Posterior vena cava (tissue), 2 donors: ENCODE results near the gene RNF40. TPM values are rescaled to one million over a fixed set of nuclear protein-coding genes. Genes with fewer than 3 reads are reported as not detected.

ENCODE experiments used
- DNase-seq: peaks from one replicate; pipeline ENCODE4 v3.0.0-alpha.2; 2020; ENCODE audit warnings: low spot score
- intact Hi-C, 2 donors: fragments of 100-400 bp; cut with DNase I; formaldehyde crosslinking; loops; one replicate each; pipeline versions ENCODE4 v1.14.1 to v1.14.2; 2022 to 2023
- long read RNA-seq, 2 donors: library from polyadenylated mRNA; unstranded; transcript quantifications; one replicate each; pipeline ENCODE4 v2.0.0, GENCODE V29; 2020 to 2021
- total RNA-seq, 2 donors: library from RNA; stranded (reverse); fragmentation: NEBNext Ultra II Directional; extraction: Animal tissue kit (Norgen Biotek cat#: 25700); gene quantifications; one replicate each; pipeline ENCODE4 v1.2.1, GENCODE V29; 2021
- donor health status: DM: yes; HTN: yes; CAD: no.
- donor health status: DM: yes; HTN: yes; CAD: no.

Gene RNF40
- 10 to 100 TPM; 60.9 to 66.5 TPM for total RNA-seq
- long read RNA-seq, donor 1, full-length matches to known transcripts: 2 of 19 reads
- long read RNA-seq, donor 1, partial matches to known transcripts: 10 of 19 reads
- long read RNA-seq, donor 1, other reads (novel, unspliced or antisense): 7 of 19 reads
- long read RNA-seq, donor 2, full-length matches to known transcripts: 5 of 40 reads
- long read RNA-seq, donor 2, partial matches to known transcripts: 30 of 40 reads
- long read RNA-seq, donor 2, other reads (novel, unspliced or antisense): 5 of 40 reads

- intact Hi-C loops: no loop called here
- peak; percentile 99 for DNase-seq
These were observed at the start of gene RNF40, which contains the start of gene CFAP119 for GRCh38 chr16:30761928-30762902. RNF40 (plus strand) TSS chr16:30762322; CDS start chr16:30762546, 224 bp downstream. CFAP119 (minus strand) TSS chr16:30762062; CDS start chr16:30761748, 314 bp downstream.

- intact Hi-C loops: loop anchor here in 1 of 2 donors (2.0 to 10.0 kb wide), 2 partner anchors 25 to 369 kb away; partner anchors contain the start of gene PRSS53
- peak; percentile 17 for DNase-seq
These were observed 46.2 kb upstream of the RNF40 start for GRCh38 chr16:30715750-30716445.

- intact Hi-C loops: no loop called here
- DNase-seq: no peak
These were observed 42.0 kb upstream of the RNF40 start for GRCh38 chr16:30720086-30720485.

- intact Hi-C loops: no loop called here
- DNase-seq: peak; percentile 71
These were observed 41.4 kb upstream of the RNF40 start for GRCh38 chr16:30720694-30721093.

- DNase-seq: peak; percentile 57
- intact Hi-C loops: no loop called here
These were observed 41.0 kb upstream of the RNF40 start for GRCh38 chr16:30721167-30721566.

GRCh38 chr16:30721606-30722005, 40.5 kb upstream of the RNF40 start:
- intact Hi-C loops: no loop called here
- DNase-seq: no peak

DNA sequence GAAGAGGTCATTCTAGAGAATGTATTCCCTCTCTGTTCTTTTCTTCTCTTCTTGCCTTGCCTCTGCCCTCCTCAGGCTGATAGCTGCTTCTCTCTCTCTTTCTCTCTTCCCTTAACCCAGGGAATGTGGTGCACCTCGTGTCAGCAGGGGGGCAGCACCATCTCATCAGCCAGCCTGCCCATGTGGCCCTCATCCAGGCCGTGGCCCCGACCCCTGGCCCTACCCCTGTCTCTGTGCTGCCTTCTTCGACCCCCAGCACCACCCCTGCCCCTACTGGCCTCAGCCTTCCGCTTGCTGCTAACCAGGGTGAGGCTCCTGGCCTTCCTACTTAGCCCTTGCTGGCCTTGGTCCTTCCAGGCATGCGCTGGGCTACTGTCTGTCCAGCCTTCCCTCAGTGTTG, 39.7 kb upstream of the RNF40 start:
- intact Hi-C loops: no loop called here

GRCh38 chr16:30722916-30723315, 39.2 kb upstream of the RNF40 start:
- peak; percentile 72 for DNase-seq

More for the DNA sequence above, 39.7 kb upstream of the RNF40 start:
- peak; percentile 29 for DNase-seq

DNA sequence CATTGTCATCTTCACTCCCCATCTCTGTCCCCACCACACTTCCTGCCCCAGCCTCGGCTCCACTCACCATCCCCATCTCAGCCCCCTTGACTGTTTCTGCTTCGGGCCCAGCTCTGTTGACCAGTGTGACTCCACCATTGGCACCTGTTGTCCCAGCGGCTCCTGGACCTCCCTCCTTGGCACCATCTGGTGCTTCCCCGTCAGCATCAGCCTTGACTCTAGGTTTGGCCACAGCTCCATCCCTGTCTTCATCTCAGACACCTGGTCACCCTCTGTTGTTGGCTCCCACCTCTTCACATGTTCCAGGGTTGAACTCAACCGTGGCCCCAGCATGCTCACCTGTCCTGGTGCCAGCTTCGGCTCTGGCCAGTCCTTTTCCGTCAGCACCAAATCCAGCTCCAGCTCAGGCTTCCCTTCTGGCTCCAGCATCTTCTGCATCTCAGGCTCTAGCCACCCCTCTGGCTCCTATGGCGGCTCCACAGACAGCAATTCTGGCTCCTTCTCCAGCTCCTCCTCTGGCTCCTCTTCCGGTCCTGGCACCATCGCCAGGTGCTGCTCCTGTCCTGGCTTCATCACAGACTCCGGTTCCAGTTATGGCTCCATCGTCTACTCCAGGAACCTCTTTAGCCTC, 38.3 kb upstream of the RNF40 start:
- intact Hi-C loops: no loop called here
- DNase-seq: peak; percentile 50

More at GRCh38 chr16:30722916-30723315, 39.2 kb upstream of the RNF40 start:
- intact Hi-C loops: no loop called here

- DNase-seq: peak; percentile 83
- intact Hi-C loops: no loop called here
These were observed 37.3 kb upstream of the RNF40 start for GRCh38 chr16:30724641-30725417.

DNA sequence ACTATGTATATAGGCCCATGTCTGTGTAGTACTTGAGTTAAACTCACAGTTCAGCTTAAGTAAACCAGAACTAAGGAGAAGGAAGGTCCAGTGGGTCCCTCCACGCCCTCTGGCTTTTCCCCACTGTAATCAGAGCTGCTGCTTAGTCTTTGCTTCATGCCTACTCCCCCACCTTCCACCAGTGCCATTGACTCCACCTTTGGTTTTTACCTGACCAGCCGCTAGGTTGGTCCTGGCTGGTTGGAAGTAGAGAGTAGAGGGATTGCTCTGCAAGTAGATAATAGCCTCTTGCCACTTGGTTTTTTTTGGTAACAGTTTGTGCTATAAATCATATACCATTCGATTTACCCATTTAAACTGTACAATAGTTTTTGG, 36.7 kb upstream of the RNF40 start:
- intact Hi-C loops: no loop called here
- no peak for DNase-seq

DNA sequence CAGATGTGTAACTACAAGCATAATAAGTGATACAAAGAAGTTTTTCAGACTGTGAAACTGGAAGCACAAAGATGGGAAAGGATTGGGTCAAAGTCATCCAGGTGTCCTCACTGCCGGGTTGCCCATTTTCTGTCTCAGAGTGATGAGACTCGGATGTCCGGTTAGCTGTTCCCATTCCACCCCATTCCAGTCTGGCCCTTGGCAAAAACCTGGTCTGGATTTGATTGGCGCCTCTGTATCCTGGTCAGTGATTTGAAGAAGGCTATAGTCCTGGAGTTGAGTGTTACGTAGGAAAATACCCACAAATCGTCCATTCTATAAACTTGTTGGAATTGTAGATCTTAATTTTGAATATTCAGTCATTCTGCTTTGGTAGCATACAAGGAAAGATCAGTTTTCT, 33.8 kb upstream of the RNF40 start:
- DNase-seq: no peak

GRCh38 chr16:30728899-30729672, 33.0 kb upstream of the RNF40 start:
- peak; percentile 82 for DNase-seq
- intact Hi-C loops: no loop called here

More for the DNA sequence above, 33.8 kb upstream of the RNF40 start:
- intact Hi-C loops: no loop called here

GRCh38 chr16:30731411-30731810, 30.7 kb upstream of the RNF40 start:
- intact Hi-C loops: no loop called here
- DNase-seq: peak; percentile 7

- intact Hi-C loops: no loop called here
- no peak for DNase-seq
These were observed 24.9 kb upstream of the RNF40 start for GRCh38 chr16:30736995-30737793.

DNA sequence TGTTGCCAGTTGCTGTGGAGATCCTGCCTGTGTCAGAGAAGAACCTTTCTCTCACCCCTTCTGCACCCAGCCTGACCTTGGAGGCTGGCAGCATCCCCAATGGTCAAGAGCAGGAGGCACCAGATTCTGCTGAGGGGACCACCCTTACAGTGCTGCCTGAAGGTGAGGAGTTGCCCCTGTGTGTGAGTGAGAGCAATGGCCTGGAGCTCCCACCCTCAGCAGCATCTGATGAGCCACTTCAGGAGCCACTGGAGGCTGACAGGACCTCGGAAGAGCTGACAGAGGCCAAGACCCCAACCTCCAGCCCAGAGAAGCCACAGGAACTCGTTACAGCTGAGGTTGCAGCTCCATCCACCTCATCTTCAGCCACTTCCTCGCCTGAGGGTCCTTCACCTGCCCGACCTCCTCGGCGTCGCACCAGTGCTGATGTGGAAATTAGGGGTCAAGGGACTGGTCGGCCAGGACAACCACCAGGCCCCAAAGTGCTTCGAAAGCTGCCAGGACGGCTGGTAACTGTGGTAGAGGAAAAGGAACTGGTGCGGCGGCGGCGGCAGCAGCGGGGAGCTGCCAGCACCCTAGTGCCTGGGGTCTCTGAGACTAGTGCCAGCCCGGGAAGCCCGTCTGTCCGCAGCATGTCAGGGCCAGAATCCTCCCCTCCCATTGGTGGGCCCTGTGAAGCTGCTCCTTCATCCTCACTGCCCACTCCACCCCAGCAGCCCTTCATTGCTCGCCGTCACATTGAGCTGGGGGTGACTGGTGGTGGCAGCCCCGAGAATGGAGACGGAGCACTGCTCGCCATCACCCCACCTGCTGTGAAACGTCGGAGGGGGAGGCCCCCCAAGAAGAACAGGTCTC, 24.1 kb upstream of the RNF40 start:
- DNase-seq: peak; percentile 63
- intact Hi-C loops: no loop called here
